Hepatocyte (in vitro differentiated cells): ENCODE measurements around the gene SCN4B. TPM values are rescaled to one million over a fixed set of nuclear protein-coding genes. Genes with fewer than 3 reads are reported as not detected.

Experiments used
- DNase-seq: peaks from one replicate; pipeline ENCODE4 v3.0.0-alpha.2; 2016; ENCODE audit warnings: low spot score
- H2AFZ ChIP-seq: fragments of 200-600 bp; sonication (generic); 2 replicates; pipeline ENCODE4 v1.6.0; 2016; ENCODE audit warnings: antibody characterized with exemption, mild to moderate bottlenecking
- H3K27ac ChIP-seq: fragments of 200-600 bp; sonication (generic); 2 replicates; pipeline ENCODE4 v1.5.1; 2016; ENCODE audit warnings: mild to moderate bottlenecking
- H3K27me3 ChIP-seq: fragments of 200-600 bp; sonication (generic); 2 replicates; pipeline ENCODE4 v1.6.1; 2016
- H3K36me3 ChIP-seq: fragments of 200-600 bp; sonication (generic); replicated peaks from 2 replicates; pipeline ENCODE4 v1.5.1; 2016; ENCODE audit warnings: low read depth; ENCODE audit not compliant: insufficient read depth
- H3K4me1 ChIP-seq: fragments of 200-600 bp; sonication (generic); 2 replicates; pipeline ENCODE4 v1.5.1; 2016; ENCODE audit warnings: mild to moderate bottlenecking, moderate library complexity; ENCODE audit not compliant: insufficient read depth
- H3K4me2 ChIP-seq: fragments of 200-600 bp; sonication (generic); 2 replicates; pipeline ENCODE4 v1.6.0; 2016
- H3K4me3 ChIP-seq: fragments of 200-600 bp; sonication (generic); 2 replicates; pipeline ENCODE4 v1.5.1; 2016; ENCODE audit warnings: mild to moderate bottlenecking
- H3K79me2 ChIP-seq: fragments of 200-600 bp; sonication (generic); 2 replicates; pipeline ENCODE4 v1.6.0; 2017; ENCODE audit warnings: mild to moderate bottlenecking
- H3K9me2 ChIP-seq: fragments of 200-600 bp; sonication (generic); replicated peaks from 2 replicates; pipeline ENCODE4 v1.6.0; 2017; ENCODE audit warnings: mild to moderate bottlenecking; ENCODE audit not compliant: insufficient read depth
- H3K9me3 ChIP-seq: fragments of 200-600 bp; sonication (generic); 2 replicates; pipeline ENCODE4 v1.5.1; 2016; ENCODE audit warnings: low read depth, mild to moderate bottlenecking
- H4K20me1 ChIP-seq: fragments of 200-600 bp; sonication (generic); 2 replicates; pipeline ENCODE4 v1.6.0; 2016; ENCODE audit warnings: mild to moderate bottlenecking; ENCODE audit not compliant: insufficient read depth, poor library complexity, severe bottlenecking
- EZH2 ChIP-seq: fragments of 200-600 bp; sonication (generic); IDR thresholded peaks from 2 replicates; pipeline ENCODE4 v1.6.1; 2016; ENCODE audit warnings: antibody characterized with exemption, mild to moderate bottlenecking, borderline replicate concordance
- EZH2phosphoT487 ChIP-seq: fragments of 200-600 bp; sonication (generic); IDR thresholded peaks from one replicate; pipeline ENCODE4 v1.6.1; 2018; ENCODE audit warnings: antibody characterized with exemption, mild to moderate bottlenecking, low read depth, moderate library complexity; ENCODE audit not compliant: unreplicated experiment, severe bottlenecking
- WGBS: methylation state at CpG from one replicate; pipeline ENCODE4 v1.1.6; 2016; ENCODE audit warnings: low lambda C conversion rate; ENCODE audit errors: missing lambda C conversion rate; 5-methylcytosine and 5-hydroxymethylcytosine counted together
- polyA plus RNA-seq: library from polyadenylated mRNA; unstranded; fragments of >200 nt; fragmentation: Nextera tagmentation; extraction: Ambion mirVana; gene quantifications from 2 replicates; pipeline ENCODE4 v1.2.1, GENCODE V29; 2016
- total RNA-seq: library from RNA; depleted of rRNA; stranded (reverse); fragments of >200 nt; gene quantifications from 2 replicates; pipeline ENCODE4 v1.2.3, GENCODE V29; 2014
- TF ChIP-seq, protein P1 (sequence below): fragments of 200-600 bp; sonication (generic); IDR thresholded peaks from 2 replicates; pipeline ENCODE4 v1.5.1; 2016; ENCODE audit warnings: antibody characterized with exemption, mild to moderate bottlenecking; ENCODE audit not compliant: poor library complexity

SCN4B gene
- total and polyA plus RNA-seq, 2 experiments from 2014 or later, result 0.57 to 1.1 TPM

DNA sequence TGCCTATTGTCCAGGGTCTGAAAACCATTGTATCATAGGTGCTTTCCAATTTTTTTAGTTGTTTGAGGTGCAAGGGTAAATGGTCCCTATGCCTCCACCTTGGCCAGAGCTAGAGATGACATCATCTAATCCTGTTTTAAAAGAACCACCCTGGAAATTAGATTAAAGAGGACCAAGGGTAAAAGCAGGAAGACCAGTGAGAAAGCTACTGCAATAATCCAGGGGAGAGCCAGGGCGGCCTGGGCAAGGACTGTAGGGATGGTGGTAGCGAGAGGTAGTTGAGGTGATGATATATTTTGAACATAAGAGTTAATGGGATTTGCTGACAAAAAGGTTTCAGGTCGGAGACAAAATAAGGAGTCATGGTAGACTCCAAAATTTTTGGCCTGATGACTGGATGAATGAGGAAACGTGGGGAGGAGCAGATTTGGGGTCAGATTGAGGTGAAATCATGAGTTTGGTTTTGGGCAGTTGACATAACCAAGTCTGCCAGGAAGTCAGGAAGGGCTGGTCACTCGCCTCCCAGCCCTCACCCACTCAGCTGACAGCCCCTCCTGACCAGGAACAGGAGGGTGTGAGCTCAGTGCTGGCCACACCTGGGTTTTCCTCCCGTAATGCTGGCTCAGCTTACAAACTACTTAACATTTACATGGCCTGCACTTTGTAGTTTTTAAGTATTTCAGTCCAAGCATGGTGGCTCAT is 23.0 kb downstream of the SCN4B start:
- no peaks in the 10 kb centered on the region for H4K20me1 ChIP-seq
- H3K4me1 ChIP-seq, result peaks cover 4% of the 10 kb centered on the region
- no peaks in the 10 kb centered on the region for H3K36me3 ChIP-seq
- H3K27me3 ChIP-seq, result peaks cover 5% of the 10 kb centered on the region
- H3K9me3 ChIP-seq, result no peaks in the 10 kb centered on the region
- no peaks in the 10 kb centered on the region for H3K9me2 ChIP-seq
- H3K79me2 ChIP-seq, result no peaks in the 10 kb centered on the region
- WGBS, result 77% methylated on average over 6 of the region's 6 CpGs
- H2AFZ ChIP-seq, result no peak overlapping the region
- no peak for DNase-seq
- no peak overlapping the region for H3K27ac ChIP-seq
- no peak overlapping the region for H3K4me3 ChIP-seq
- TF ChIP-seq EZH2 (no peak), EZH2phosphoT487 (no peak)
- TF ChIP-seq, protein P1, sequence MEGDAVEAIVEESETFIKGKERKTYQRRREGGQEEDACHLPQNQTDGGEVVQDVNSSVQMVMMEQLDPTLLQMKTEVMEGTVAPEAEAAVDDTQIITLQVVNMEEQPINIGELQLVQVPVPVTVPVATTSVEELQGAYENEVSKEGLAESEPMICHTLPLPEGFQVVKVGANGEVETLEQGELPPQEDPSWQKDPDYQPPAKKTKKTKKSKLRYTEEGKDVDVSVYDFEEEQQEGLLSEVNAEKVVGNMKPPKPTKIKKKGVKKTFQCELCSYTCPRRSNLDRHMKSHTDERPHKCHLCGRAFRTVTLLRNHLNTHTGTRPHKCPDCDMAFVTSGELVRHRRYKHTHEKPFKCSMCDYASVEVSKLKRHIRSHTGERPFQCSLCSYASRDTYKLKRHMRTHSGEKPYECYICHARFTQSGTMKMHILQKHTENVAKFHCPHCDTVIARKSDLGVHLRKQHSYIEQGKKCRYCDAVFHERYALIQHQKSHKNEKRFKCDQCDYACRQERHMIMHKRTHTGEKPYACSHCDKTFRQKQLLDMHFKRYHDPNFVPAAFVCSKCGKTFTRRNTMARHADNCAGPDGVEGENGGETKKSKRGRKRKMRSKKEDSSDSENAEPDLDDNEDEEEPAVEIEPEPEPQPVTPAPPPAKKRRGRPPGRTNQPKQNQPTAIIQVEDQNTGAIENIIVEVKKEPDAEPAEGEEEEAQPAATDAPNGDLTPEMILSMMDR, result no peak
- H3K4me2 ChIP-seq, result no peak overlapping the region

DNA sequence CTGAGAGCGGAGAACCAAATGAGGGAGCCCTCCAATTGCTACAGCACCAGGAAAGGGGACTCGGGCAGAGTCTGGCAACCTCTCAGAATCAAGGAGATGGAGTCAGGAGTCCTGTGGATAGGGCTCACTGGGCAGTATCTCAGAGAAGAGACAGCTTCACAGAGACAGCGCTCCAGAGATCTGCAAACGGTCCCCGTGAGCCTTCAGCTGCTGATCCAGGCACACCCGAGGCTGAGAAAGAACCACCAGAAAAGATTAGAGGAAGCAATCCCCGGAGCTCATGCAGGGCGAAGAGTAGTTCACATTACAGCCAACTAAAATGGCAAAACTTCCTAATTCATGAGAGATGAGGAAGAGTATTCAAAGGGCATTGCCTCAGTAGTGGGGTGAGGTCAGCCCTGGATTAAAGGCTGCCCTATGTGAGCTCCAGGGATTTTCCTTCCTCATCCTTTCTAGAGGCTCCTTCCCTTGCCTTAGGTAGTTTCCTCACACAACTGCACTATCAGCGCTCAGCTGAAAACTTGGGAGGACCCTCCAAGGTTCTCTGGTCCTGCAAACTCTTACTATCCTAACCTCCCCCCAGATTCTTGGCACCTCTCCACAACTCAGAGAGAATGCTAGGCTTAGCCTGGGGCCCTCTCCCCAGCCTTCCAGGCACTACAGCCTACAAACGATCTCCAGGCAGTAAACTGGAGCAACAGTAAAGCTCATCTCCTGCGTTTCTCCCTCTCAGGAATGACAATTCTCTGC is 23.7 kb downstream of the SCN4B start:
- no peaks in the 10 kb centered on the region for H3K36me3 ChIP-seq
- no peaks in the 10 kb centered on the region for H3K9me2 ChIP-seq
- 68% methylated on average over 11 of the region's 11 CpGs for WGBS
- H3K4me3 ChIP-seq, result no peak overlapping the region
- no peaks in the 10 kb centered on the region for H3K79me2 ChIP-seq
- H3K4me1 ChIP-seq, result peaks cover 4% of the 10 kb centered on the region
- H3K27me3 ChIP-seq, result no peaks in the 10 kb centered on the region
- H2AFZ ChIP-seq, result no peak overlapping the region
- no peak overlapping the region for H3K27ac ChIP-seq
- no peak for DNase-seq
- no peaks in the 10 kb centered on the region for H4K20me1 ChIP-seq
- TF ChIP-seq EZH2, result no peak
- TF ChIP-seq, protein P1, result no peak
- no peak for TF ChIP-seq EZH2phosphoT487
- H3K9me3 ChIP-seq, result no peaks in the 10 kb centered on the region
- H3K4me2 ChIP-seq, result no peak overlapping the region

DNA sequence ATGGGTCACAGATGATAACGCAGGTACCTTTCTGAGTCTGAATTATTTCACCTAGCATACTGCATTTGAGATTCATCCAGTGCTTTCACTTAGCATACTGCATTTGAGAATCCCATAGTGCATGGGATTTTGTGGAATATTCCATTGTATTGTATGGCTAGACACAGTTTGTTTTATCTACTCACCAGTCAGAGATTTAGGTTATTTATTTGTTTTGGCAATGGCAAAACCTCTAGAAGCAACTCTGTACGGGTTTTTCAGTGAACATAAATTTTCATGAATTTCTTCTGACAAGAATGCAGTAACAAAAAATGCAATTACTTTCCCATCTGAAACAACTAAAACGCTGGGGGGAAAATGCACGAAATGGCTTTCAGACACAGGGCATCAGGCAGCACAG is 24.3 kb downstream of the SCN4B start:
- Histone ChIP-seq H3K36me3 (no peaks in the 10 kb centered on the region), H3K4me1 (peaks cover 4% of the 10 kb centered on the region)
- TF ChIP-seq, protein P1, result no peak
- no peak for TF ChIP-seq EZH2phosphoT487
- no peak for TF ChIP-seq EZH2

More for the DNA sequence above, 24.3 kb downstream of the SCN4B start:
- H3K4me2 ChIP-seq, result no peak overlapping the region
- H3K4me3 ChIP-seq, result no peak overlapping the region
- H3K27ac ChIP-seq, result no peak overlapping the region
- H3K9me2 ChIP-seq, result no peaks in the 10 kb centered on the region
- no peak for DNase-seq
- H3K9me3 ChIP-seq, result no peaks in the 10 kb centered on the region
- WGBS, result 68% methylated on average over 4 of the region's 4 CpGs
- H3K79me2 ChIP-seq, result no peaks in the 10 kb centered on the region
- H4K20me1 ChIP-seq, result no peaks in the 10 kb centered on the region
- H2AFZ ChIP-seq, result no peak overlapping the region
- H3K27me3 ChIP-seq, result no peaks in the 10 kb centered on the region
